Neutrophil (primary cell): ENCODE measurements around the gene PRPF38B.
A peak's percentile ranks its signal among the peaks of the same experiment; 100 is the strongest.
"Not testable (repeated sequence)": the region's sequence is repeated elsewhere in the genome, so short reads cannot be mapped to it uniquely, and the experiment has no call there.

Experiments used
- H3K27ac ChIP-seq: fragments of 200-600 bp; sonication (generic); 2 replicates; pipeline ENCODE4 v1.5.1; 2016; ENCODE audit warnings: mild to moderate bottlenecking, moderate library complexity
- H3K27me3 ChIP-seq: fragments of 200-600 bp; sonication (generic); 2 replicates; pipeline ENCODE4 v1.6.0; 2016; ENCODE audit warnings: mild to moderate bottlenecking
- H3K36me3 ChIP-seq: fragments of 200-600 bp; sonication (generic); 2 replicates; pipeline ENCODE4 v1.5.1; 2017
- H3K4me1 ChIP-seq, 2 experiments: fragments of 200-600 bp in 1 of 2; sonication (generic) in 1 of 2; 1 replicate in 1 of 2; 2 replicates in 1 of 2; pipeline versions ENCODE4 v1.5.1 to v1.6.1; 2013 to 2016; ENCODE audit warnings: low read depth in 1 of 2, low read length in 1 of 2, mild to moderate bottlenecking in 1 of 2, moderate library complexity in 1 of 2; ENCODE audit not compliant: control insufficient read depth in 1 of 2, insufficient read depth in 1 of 2
- H3K4me3 ChIP-seq, 2 experiments: fragments of 200-600 bp in 1 of 2; sonication (generic) in 1 of 2; 1 replicate in 1 of 2; 2 replicates in 1 of 2; pipeline ENCODE4 v1.5.1; 2013 to 2016; ENCODE audit warnings: low read depth in 1 of 2, low read length in 1 of 2, mild to moderate bottlenecking in 1 of 2, moderate library complexity in 1 of 2
- H3K9me3 ChIP-seq: fragments of 200-600 bp; sonication (generic); 2 replicates; pipeline ENCODE4 v1.5.1; 2016
- CTCF ChIP-seq: fragments of 200-600 bp; sonication (generic); IDR thresholded peaks from 2 replicates; pipeline ENCODE4 v1.5.1; 2016; ENCODE audit warnings: antibody characterized with exemption

Gene PRPF38B

GRCh38 chr1:108663074-108663473 is 29.0 kb upstream of the PRPF38B start:
- Histone ChIP-seq H3K9me3 (no peaks in the 10 kb centered on the region), H3K4me3 (no peak overlapping the region), H3K36me3 (no peaks in the 10 kb centered on the region), H3K4me1 (peaks cover 18% of the 10 kb centered on the region in 2 experiments), H3K27me3 (no peaks in the 10 kb centered on the region), H3K27ac (no peak overlapping the region)
- TF ChIP-seq CTCF: no peak

- H3K27ac ChIP-seq: peak overlapping the region; percentile 61
- H3K4me1 ChIP-seq: peaks cover 18% of the 10 kb centered on the region in 2 experiments
- no peak for TF ChIP-seq CTCF
- H3K4me3 ChIP-seq: no peak overlapping the region
- H3K9me3 ChIP-seq: no peaks in the 10 kb centered on the region
- H3K27me3 ChIP-seq: no peaks in the 10 kb centered on the region
- H3K36me3 ChIP-seq: no peaks in the 10 kb centered on the region
Observed at GRCh38 chr1:108664481-108664880, 27.6 kb upstream of the PRPF38B start.

GRCh38 chr1:108665067-108665466 is 27.0 kb upstream of the PRPF38B start:
- Histone ChIP-seq H3K36me3 (no peaks in the 10 kb centered on the region), H3K27me3 (no peaks in the 10 kb centered on the region), H3K9me3 (no peaks in the 10 kb centered on the region), H3K4me3 (no peak overlapping the region), H3K27ac (peak overlapping the region; percentile 61), H3K4me1 (peaks cover 15 to 17% of the 10 kb centered on the region in 2 experiments)
- no peak for TF ChIP-seq CTCF

GRCh38 chr1:108665771-108666170 is 26.3 kb upstream of the PRPF38B start:
- Histone ChIP-seq H3K4me3 (no peak overlapping the region), H3K36me3 (no peaks in the 10 kb centered on the region), H3K9me3 (no peaks in the 10 kb centered on the region), H3K27me3 (no peaks in the 10 kb centered on the region), H3K4me1 (peaks cover 11 to 13% of the 10 kb centered on the region in 2 experiments), H3K27ac (no peak overlapping the region)
- no peak for TF ChIP-seq CTCF

- H3K9me3 ChIP-seq, H3K27me3 ChIP-seq, H3K36me3 ChIP-seq, H3K27ac ChIP-seq, H3K4me3 ChIP-seq, H3K4me1 ChIP-seq: not testable (repeated sequence)
Observed at GRCh38 chr1:108667422-108667821, 24.7 kb upstream of the PRPF38B start.

- Histone ChIP-seq H3K4me3 (no peak overlapping the region), H3K4me1 (peaks cover 0 to 5% of the 10 kb centered on the region in 2 experiments), H3K9me3 (no peaks in the 10 kb centered on the region), H3K27ac (no peak overlapping the region), H3K36me3 (no peaks in the 10 kb centered on the region), H3K27me3 (no peaks in the 10 kb centered on the region)
- TF ChIP-seq CTCF: no peak
Observed at GRCh38 chr1:108668777-108669176, 23.3 kb upstream of the PRPF38B start.
